Measurements from ENCODE around the gene PCGF5.

Gene PCGF5

GRCh38 chr10:91220954-91221675 lies 652 bp downstream of the PCGF5 start:
- H3K4me3 ChIP-seq (ENCODE audit: low read depth, low read length): peak overlapping the region; percentile 69
- TF ChIP-seq CTCF (IDR thresholded peaks at IDR 0.05; ENCODE audit: low read depth, low read length, missing control alignments): no peak
- in situ Hi-C loops (cut with HindIII; ENCODE audit: low sequenced_read_pairs): no loop called here
- no peak for DNase-seq (ENCODE audit: low read depth)

DNA sequence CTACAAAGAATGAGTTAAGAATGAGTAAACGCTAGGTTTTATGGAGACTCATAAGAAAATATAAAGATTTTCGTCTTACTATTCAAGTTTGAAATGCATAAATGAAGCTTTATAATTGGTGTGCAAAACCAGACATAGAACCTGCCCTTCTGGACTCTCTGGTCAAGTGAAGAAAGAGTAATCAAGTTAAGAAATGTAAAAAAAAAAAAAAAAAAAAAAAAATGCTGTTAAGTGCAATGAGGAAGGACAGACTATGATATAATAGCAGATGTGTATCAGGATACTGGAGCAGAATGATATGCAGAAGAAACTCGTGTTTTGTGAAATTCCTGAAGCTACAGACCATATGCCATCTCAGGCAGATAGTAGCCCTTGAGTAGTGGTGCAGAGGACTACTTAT lies 5.6 kb downstream of the PCGF5 start:
- in situ Hi-C loops (cut with HindIII; ENCODE audit: low sequenced_read_pairs): no loop called here
- no peak for TF ChIP-seq CTCF (IDR thresholded peaks at IDR 0.05; ENCODE audit: low read depth, low read length, missing control alignments)

DNA sequence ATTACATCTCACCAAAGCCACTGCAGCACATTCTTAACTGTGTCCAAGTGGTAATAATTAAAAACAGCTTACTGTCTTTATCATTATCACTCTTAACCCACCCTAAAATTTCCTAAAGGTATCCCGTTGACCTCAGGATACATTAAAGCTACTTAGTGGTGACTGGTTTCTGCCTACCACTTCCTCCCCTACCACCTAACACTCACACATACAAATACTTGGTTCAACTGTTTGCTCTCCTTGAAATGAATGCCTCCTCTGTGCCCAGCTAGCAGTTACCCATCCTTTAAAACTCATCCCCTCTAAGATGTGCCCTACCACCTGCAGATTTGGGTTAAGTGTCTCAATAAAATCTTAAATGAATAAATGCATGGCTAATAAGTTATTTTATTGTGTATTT lies 7.1 kb downstream of the PCGF5 start:
- TF ChIP-seq CTCF (IDR thresholded peaks at IDR 0.05; ENCODE audit: low read depth, low read length, missing control alignments): no peak
- H3K4me3 ChIP-seq (ENCODE audit: low read depth, low read length): no peak overlapping the region
- DNase-seq (ENCODE audit: low read depth): no peak
- in situ Hi-C loops (cut with HindIII; ENCODE audit: low sequenced_read_pairs): no loop called here

More for the DNA sequence above, 5.6 kb downstream of the PCGF5 start:
- no peak overlapping the region for H3K4me3 ChIP-seq (ENCODE audit: low read depth, low read length)
- DNase-seq (ENCODE audit: low read depth): no peak

- TF ChIP-seq CTCF (IDR thresholded peaks at IDR 0.05; ENCODE audit: low read depth, low read length, missing control alignments): no peak
- in situ Hi-C loops (cut with HindIII; ENCODE audit: low sequenced_read_pairs): no loop called here
- no peak for DNase-seq (ENCODE audit: low read depth)
- H3K4me3 ChIP-seq (ENCODE audit: low read depth, low read length): no peak overlapping the region
Measured at GRCh38 chr10:91229683-91230082, 9.2 kb downstream of the PCGF5 start.

GRCh38 chr10:91238191-91238590 lies 17.7 kb downstream of the PCGF5 start:
- DNase-seq (ENCODE audit: low read depth): no peak
- H3K4me3 ChIP-seq (ENCODE audit: low read depth, low read length): no peak overlapping the region
- no peak for TF ChIP-seq CTCF (IDR thresholded peaks at IDR 0.05; ENCODE audit: low read depth, low read length, missing control alignments)
- in situ Hi-C loops (cut with HindIII; ENCODE audit: low sequenced_read_pairs): no loop called here

- in situ Hi-C loops (cut with HindIII; ENCODE audit: low sequenced_read_pairs): no loop called here
- TF ChIP-seq CTCF (IDR thresholded peaks at IDR 0.05; ENCODE audit: low read depth, low read length, missing control alignments): no peak
- no peak for DNase-seq (ENCODE audit: low read depth)
- no peak overlapping the region for H3K4me3 ChIP-seq (ENCODE audit: low read depth, low read length)
Measured at GRCh38 chr10:91239789-91240188, 19.3 kb downstream of the PCGF5 start.

Data from astrocyte of the cerebellum (primary cell).